ENCODE results near the gene TOGARAM2.

Gene TOGARAM2

DNA sequence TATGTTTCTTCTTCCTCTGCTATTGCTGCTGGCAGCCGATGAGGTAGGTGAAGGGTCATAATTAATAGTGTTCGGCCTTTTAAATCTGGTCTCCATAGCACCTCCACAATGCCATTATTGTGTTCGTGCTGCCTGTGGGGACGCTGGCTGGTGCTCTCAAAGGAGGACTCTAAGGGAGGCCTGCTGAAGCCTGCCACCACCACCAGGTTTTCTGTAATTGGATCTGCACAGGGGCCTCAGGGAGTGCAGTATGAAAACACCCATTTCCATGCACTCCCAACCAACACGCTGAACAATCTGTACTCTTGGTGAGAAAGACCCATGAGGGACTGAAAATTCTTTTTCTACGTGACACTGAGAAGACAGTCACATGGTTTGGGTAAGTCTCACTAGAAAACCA is 116.5 kb downstream of the TOGARAM2 start:
- H3K27me3 ChIP-seq (ENCODE audit: control insufficient read depth, insufficient read depth, low read length), result no peaks in the 10 kb centered on the region
- H3K4me1 ChIP-seq, result peaks cover 5% of the 10 kb centered on the region
- H3K9ac ChIP-seq, result no peak overlapping the region
- no peak overlapping the region for H3K27ac ChIP-seq
- no peaks in the 10 kb centered on the region for H3K79me2 ChIP-seq
- no peak for TF ChIP-seq CTCF (IDR thresholded peaks at IDR 0.05)
- no peak overlapping the region for H3K4me2 ChIP-seq (ENCODE audit: low read length)
- H2AFZ ChIP-seq, result no peak overlapping the region
- no peak overlapping the region for H3K4me3 ChIP-seq (ENCODE audit: low read depth, low read length)
- no peaks in the 10 kb centered on the region for H3K9me3 ChIP-seq (ENCODE audit: control insufficient read depth, low read length)
- H3K36me3 ChIP-seq (ENCODE audit: control insufficient read depth, insufficient read depth, low read length), result no peaks in the 10 kb centered on the region

DNA sequence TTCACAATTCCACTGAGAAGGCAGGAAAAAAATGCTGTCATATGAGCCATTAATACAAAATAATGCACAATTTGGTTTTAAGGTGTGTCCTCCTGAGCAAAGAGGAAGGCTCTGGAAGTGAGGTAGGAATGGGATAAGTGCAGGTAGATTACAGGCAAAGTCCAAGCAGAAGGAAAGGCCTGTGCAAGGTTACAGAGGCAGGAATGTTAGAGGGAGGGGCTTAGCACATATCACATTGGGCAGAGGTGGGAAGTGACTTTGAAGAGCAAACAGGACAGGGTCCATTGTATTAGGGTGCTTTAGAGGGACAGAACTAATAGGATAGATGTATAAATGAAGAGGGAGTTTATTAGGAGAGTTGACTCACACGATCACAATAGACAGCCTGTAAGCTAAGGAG is 119.5 kb downstream of the TOGARAM2 start:
- Histone ChIP-seq H3K4me2 (ENCODE audit: low read length) (no peak overlapping the region), H3K4me1 (no peaks in the 10 kb centered on the region), H3K27me3 (ENCODE audit: control insufficient read depth, insufficient read depth, low read length) (no peaks in the 10 kb centered on the region), H3K9me3 (ENCODE audit: control insufficient read depth, low read length) (no peaks in the 10 kb centered on the region), H3K27ac (no peak overlapping the region), H3K36me3 (ENCODE audit: control insufficient read depth, insufficient read depth, low read length) (no peaks in the 10 kb centered on the region), H3K9ac (no peak overlapping the region), H3K79me2 (no peaks in the 10 kb centered on the region), H3K4me3 (ENCODE audit: low read depth, low read length) (no peak overlapping the region), H2AFZ (no peak overlapping the region)
- TF ChIP-seq CTCF (IDR thresholded peaks at IDR 0.05), result no peak
